Fibroblast of lung (primary cell): Measurements from ENCODE around the gene CACNA1E. TPM values are rescaled to one million over a fixed set of nuclear protein-coding genes. Genes with fewer than 3 reads are reported as not detected.

Experiments
- DNase-seq, 2 donors: peaks; one replicate each; pipeline versions ENCODE4 v3.0.0 to v3.0.0-alpha.2; 2010; ENCODE audit warnings: low read depth in 2 of 2
- H2AFZ ChIP-seq: 2 replicates; pipeline ENCODE4 v1.5.1; 2012; ENCODE audit warnings: low read length, control low read depth, inconsistent platforms
- H3K27ac ChIP-seq: 2 replicates; pipeline ENCODE4 v1.5.1; 2011; ENCODE audit warnings: low read length, control low read depth; ENCODE audit not compliant: insufficient read depth
- H3K27me3 ChIP-seq: 2 replicates; pipeline ENCODE4 v1.5.1; 2011; ENCODE audit warnings: mild to moderate bottlenecking, low read length; ENCODE audit not compliant: control insufficient read depth, insufficient read depth
- H3K36me3 ChIP-seq: 2 replicates; pipeline ENCODE4 v1.5.1; 2011; ENCODE audit warnings: low read length; ENCODE audit not compliant: control insufficient read depth, insufficient read depth
- H3K4me1 ChIP-seq: 2 replicates; pipeline ENCODE4 v1.5.1; 2011; ENCODE audit warnings: low read length; ENCODE audit not compliant: control insufficient read depth, insufficient read depth; ENCODE audit errors: extremely low read depth
- H3K4me2 ChIP-seq: 2 replicates; pipeline ENCODE4 v1.5.1; 2011; ENCODE audit warnings: low read length, control low read depth; ENCODE audit not compliant: insufficient read depth; ENCODE audit errors: extremely low read depth
- H3K4me3 ChIP-seq, 4 experiments: fragments of 200-600 bp in 1 of 4; sonication (generic) in 1 of 4; replicated peaks in 1 of 4; 2 replicates each; pipeline ENCODE4 v1.5.1; 2011 to 2016; ENCODE audit warnings: low read length in 4 of 4, low read depth in 3 of 4, mild to moderate bottlenecking in 3 of 4, control low read depth in 2 of 4, inconsistent platforms in 1 of 4, mixed read lengths in 1 of 4; ENCODE audit not compliant: insufficient read depth in 1 of 4; ENCODE audit errors: control extremely low read depth in 1 of 4
- H3K79me2 ChIP-seq: 2 replicates; pipeline ENCODE4 v1.5.1; 2012; ENCODE audit warnings: mild to moderate bottlenecking, low read length, inconsistent platforms; ENCODE audit not compliant: control insufficient read depth, insufficient read depth
- H3K9ac ChIP-seq: 2 replicates; pipeline ENCODE4 v1.5.1; 2011; ENCODE audit warnings: mild to moderate bottlenecking, low read length, control low read depth; ENCODE audit not compliant: insufficient read depth
- H3K9me3 ChIP-seq: 2 replicates; pipeline ENCODE4 v1.5.1; 2012; ENCODE audit warnings: low read depth, low read length; ENCODE audit not compliant: control insufficient read depth, insufficient read depth
- H4K20me1 ChIP-seq: 2 replicates; pipeline ENCODE4 v1.5.1; 2011; ENCODE audit warnings: low read length; ENCODE audit not compliant: control insufficient read depth, insufficient read depth; ENCODE audit errors: extremely low read depth
- CTCF ChIP-seq, 2 donors: IDR thresholded peaks in 1 of 2; conservative IDR thresholded peaks in 1 of 2; 1 replicate in 1 of 2; 2 replicates in 1 of 2; pipeline ENCODE4 v1.5.1; 2011 to 2012; ENCODE audit warnings: low read length in 2 of 2, control low read depth in 1 of 2, inconsistent platforms in 1 of 2, low read depth in 1 of 2, mild to moderate bottlenecking in 1 of 2
- EZH2 ChIP-seq: IDR thresholded peaks from 2 replicates; pipeline ENCODE4 v1.5.1; 2012; ENCODE audit warnings: low read length, control low read depth, mild to moderate bottlenecking; ENCODE audit errors: missing control alignments
- polyA plus RNA-seq, 2 donors: library from polyadenylated mRNA; depleted of rRNA in 1 of 2; stranded (reverse) in 1 of 2; unstranded in 1 of 2; fragments of >200 nt; gene quantifications; 2 replicates each; pipeline ENCODE4 v1.2.1, GENCODE V29; 2011 to 2012; ENCODE audit warnings: missing spikeins in 1 of 2
- total RNA-seq: library from RNA; depleted of rRNA; stranded (reverse); fragments of >200 nt; gene quantifications from 2 replicates; pipeline ENCODE4 v1.2.1, GENCODE V29; 2014

Gene CACNA1E
- total and polyA plus RNA-seq, 2 donors (not counting 1 experiment from before 2014, with no cell fraction given), result 0.01 TPM; not detected in 1

GRCh38 chr1:181748013-181748412 is 264.7 kb downstream of the CACNA1E start:
- H3K27ac ChIP-seq, result no peak overlapping the region
- no peaks in the 10 kb centered on the region for H3K36me3 ChIP-seq
- no peak for DNase-seq
- no peak overlapping the region for H2AFZ ChIP-seq
- H4K20me1 ChIP-seq, result no peaks in the 10 kb centered on the region
- H3K4me1 ChIP-seq, result no peaks in the 10 kb centered on the region
- no peaks in the 10 kb centered on the region for H3K9me3 ChIP-seq
- no peaks in the 10 kb centered on the region for H3K27me3 ChIP-seq
- H3K4me2 ChIP-seq, result no peak overlapping the region
- H3K4me3 ChIP-seq, result no peak overlapping the region
- H3K79me2 ChIP-seq, result no peaks in the 10 kb centered on the region
- no peak overlapping the region for H3K9ac ChIP-seq
- TF ChIP-seq EZH2 (no peak), CTCF (conservative IDR thresholded peaks at IDR 0.05 in 1 of 2, IDR thresholded peaks at IDR 0.05 in 1 of 2; ENCODE audit: low read depth in 1 of 2, low read length in 2 of 2) (no peak)

GRCh38 chr1:181754103-181754502 is 270.8 kb downstream of the CACNA1E start:
- H3K4me1 ChIP-seq, result no peaks in the 10 kb centered on the region
- no peaks in the 10 kb centered on the region for H3K36me3 ChIP-seq
- no peaks in the 10 kb centered on the region for H4K20me1 ChIP-seq
- DNase-seq, result no peak
- no peak overlapping the region for H3K9ac ChIP-seq
- H3K27ac ChIP-seq, result no peak overlapping the region
- no peaks in the 10 kb centered on the region for H3K79me2 ChIP-seq
- H3K27me3 ChIP-seq, result no peaks in the 10 kb centered on the region
- TF ChIP-seq CTCF (conservative IDR thresholded peaks at IDR 0.05 in 1 of 2, IDR thresholded peaks at IDR 0.05 in 1 of 2; ENCODE audit: low read depth in 1 of 2, low read length in 2 of 2) (no peak), EZH2 (no peak)
- no peak overlapping the region for H2AFZ ChIP-seq
- no peak overlapping the region for H3K4me2 ChIP-seq
- no peaks in the 10 kb centered on the region for H3K9me3 ChIP-seq
- H3K4me3 ChIP-seq, result no peak overlapping the region

DNA sequence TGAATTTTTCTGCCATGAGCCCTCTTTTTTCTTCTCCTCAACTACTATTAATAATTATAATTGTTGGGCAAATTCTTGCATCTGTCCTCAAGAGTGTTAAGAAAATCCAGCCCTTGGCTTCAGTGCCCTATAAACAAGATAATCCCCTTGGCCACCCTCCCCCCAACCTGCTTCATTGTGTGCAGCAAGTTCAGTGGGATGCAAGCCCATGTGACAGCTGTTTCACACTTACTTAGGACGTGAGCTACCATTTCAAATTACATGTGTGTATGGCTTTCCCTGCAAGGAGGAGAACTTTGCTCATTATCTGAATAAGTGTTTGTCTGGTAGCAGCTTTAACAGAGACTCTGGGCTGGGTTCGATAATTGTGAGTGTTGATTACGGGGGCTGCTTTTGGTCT is 276.2 kb downstream of the CACNA1E start:
- TF ChIP-seq EZH2 (no peak), CTCF (conservative IDR thresholded peaks at IDR 0.05 in 1 of 2, IDR thresholded peaks at IDR 0.05 in 1 of 2; ENCODE audit: low read depth in 1 of 2, low read length in 2 of 2) (no peak)
- no peak for DNase-seq
- Histone ChIP-seq H3K79me2 (no peaks in the 10 kb centered on the region), H3K4me3 (no peak overlapping the region), H3K9ac (no peak overlapping the region), H3K27ac (no peak overlapping the region), H3K4me2 (no peak overlapping the region), H3K36me3 (no peaks in the 10 kb centered on the region), H3K4me1 (no peaks in the 10 kb centered on the region), H4K20me1 (no peaks in the 10 kb centered on the region), H2AFZ (no peak overlapping the region), H3K9me3 (no peaks in the 10 kb centered on the region), H3K27me3 (no peaks in the 10 kb centered on the region)
